SK-N-DZ (cell line): ENCODE data around the gene TSPEAR.
"Not testable (repeated sequence)": the region's sequence is repeated elsewhere in the genome, so short reads cannot be mapped to it uniquely, and the experiment has no call there.

ENCODE experiments used
- DNase-seq: peaks from one replicate; pipeline ENCODE4 v3.0.0-alpha.2; 2015; ENCODE audit warnings: low spot score

The TSPEAR gene

GRCh38 chr21:44490816-44491215, 220.6 kb downstream of the TSPEAR start:
- DNase-seq = no peak

GRCh38 chr21:44490405-44490804, 221.0 kb downstream of the TSPEAR start:
- DNase-seq = no peak

GRCh38 chr21:44489962-44490361, 221.4 kb downstream of the TSPEAR start:
- DNase-seq = no peak

- DNase-seq = no peak
These were observed 223.5 kb downstream of the TSPEAR start for GRCh38 chr21:44487831-44488230.

DNA sequence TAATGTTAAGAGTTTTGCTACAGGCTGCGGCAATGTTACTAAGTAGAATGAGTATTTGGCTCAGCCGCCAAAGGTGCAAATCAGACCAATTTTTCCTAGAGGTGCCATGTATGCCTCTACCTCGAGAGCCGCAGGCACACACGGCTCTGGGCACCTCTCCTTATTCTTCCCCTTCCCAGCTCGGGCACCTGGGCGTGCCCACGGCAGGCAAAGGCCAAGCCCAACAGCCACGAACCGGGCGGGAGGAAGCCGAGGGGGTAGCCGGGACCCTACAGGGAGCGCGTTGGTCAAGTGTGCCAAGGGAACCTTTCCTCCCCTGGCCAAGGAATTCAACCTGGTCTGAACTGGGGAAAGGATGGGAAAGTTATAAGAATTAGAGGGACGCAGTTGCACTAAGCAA, 225.1 kb downstream of the TSPEAR start:
- no peak for DNase-seq

DNA sequence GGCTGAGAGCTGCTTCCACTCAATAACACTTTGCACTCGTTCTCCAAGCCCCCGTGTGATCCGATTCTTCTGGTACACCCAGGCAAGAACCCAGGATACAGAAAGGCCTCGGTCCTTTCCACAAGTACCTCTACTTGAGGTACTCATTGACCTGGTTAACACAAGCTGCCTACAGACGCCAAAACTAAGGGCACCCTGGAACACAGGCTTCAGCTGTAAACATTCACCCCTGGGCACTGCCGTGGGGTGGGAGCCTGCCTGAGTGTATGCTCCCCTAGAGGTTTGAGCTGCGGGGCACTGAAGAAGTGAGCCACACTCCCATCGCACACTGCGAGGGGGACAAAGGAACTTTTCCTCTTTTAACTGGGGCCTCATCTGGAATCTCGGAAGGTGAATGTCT, 225.6 kb downstream of the TSPEAR start:
- no peak for DNase-seq

DNA sequence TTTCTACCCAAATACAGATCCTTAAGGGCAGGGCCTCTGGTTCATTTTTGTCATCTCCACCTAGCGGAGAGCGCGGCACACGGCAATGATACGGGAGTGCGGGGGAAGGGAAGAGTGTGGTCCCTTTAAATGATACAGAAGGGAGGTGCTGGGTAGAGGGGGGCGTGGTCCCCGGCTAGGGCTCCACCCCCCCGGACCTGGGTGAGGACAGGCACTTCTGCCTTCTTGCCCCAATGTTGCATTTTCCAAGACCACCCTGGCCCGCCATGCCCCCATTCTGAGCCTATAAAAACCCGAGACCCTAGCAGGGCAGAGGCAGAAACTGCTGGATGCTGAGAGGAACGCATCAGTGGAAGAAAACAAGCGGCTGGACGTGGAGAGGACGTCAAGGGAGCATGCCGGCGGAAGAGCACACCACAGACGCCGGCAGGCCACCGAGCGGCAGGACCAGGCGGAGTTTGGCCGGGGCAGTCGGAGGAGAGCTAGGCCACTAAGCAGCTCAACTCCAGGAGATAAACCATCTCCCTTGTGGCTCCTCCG, 226.0 kb downstream of the TSPEAR start:
- no peak for DNase-seq

DNA sequence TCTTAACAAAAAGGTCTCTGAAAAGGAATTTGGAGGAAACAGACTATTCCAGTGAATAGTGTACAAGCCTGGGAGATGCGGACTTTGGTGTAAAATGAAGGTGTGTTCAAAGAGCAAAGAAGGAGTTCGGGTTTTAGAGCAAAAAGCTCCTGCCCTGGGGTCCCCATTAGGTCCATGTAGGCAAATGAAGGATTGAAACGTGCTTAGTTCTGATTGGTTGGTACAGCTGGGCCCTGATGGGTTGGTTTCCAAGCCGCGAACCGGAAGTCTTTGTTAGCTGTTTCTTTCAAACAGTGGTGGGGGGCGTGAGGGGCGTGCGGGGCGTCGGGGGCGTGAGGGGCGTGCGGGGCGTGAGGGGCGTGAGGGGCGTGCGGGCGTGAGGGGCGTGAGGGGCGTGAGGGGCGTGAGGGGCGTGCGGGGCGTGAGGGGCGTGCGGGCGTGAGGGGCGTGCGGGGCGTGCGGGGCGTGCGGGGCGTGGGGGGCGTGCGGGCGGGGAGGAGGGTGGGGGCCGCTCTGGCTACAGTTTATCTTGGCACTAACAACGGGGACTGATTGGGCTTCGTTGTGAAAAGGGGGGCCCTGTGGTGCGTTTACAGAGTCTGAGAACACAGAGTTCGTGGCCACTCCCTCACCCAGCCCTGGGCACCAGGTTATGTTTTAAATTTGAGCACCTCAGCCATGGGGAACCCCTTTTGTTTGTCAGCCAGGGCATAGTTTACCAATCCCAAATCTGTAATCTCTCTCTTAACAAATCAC, 226.7 kb downstream of the TSPEAR start:
- DNase-seq = no peak

DNA sequence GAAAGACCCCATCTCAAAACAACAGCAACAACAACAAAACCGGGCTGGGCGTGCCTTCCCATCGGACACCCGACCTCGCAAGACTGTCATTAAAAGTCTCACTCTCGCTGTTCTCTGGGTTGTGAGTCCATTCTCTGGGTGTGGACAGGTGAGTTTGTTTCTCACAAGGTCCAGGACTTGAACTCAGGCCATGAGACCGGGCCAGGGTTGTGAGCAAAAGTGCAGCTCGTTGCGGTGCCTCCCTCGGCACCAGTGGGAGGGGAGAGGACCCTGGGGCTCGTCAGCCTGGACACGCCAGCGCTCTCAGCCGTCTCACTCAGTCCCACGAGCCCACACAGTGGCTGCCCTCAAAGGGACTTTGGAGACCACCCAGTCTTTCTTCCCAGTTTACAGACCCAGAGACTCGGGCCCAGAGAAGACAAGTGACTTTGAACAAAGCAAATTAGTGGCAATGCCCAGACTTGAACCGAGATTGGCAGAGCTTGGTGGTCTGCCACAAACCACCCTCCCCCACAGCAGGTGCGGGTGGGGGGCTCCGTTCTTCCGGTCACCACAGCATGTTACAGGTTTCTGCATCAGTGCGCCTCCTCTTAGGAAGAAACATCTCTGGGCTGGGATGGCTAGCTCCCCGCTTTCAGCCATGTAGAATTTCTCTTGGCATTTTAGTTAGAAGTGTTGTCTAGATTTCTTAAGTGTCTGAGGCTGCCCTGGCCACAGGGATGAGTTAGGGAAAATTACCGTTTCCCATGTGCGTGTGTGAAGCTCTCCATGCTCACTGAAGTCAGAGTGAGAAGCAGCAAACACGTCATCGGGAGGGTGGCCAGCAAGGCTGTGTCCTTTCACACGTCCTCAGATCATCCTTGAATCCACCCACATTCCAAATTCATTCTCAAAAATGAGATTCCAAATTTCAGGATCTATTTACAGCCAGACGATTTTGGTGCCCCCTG, 227.8 kb downstream of the TSPEAR start:
- DNase-seq = no peak

DNA sequence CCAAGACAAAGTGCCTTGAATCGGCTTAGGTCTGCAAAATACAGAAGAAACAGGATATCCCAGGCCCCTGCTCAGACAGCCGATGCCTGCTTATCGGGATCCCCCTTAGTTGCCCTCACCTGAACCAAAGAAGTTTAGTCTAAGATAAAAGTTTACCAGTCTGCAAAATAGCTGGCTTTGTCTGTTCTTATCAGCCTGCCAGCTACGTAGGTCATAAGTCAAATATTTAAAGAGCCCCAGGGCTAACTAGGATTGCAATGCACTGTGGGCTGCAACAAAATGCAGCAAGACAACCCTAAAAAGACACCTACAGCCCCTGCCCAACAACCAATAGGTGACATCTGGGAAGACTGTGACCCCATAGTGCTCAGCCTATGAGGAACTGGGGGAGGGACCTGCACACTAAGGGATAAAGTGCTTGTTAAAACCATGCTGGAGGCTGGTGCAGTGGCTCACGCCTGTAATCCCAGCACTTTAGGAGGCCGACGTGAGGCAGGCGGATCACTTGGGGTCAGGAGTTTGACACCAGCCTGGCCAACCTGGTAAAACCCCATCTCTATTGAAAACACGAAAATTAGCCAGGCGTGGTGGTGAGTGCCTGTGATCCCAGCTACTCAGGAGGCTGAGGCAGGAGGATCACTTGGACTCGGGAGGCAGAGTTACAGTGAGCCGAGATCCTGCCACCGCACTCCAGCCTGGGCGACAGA, 228.6 kb downstream of the TSPEAR start:
- DNase-seq = no peak

DNA sequence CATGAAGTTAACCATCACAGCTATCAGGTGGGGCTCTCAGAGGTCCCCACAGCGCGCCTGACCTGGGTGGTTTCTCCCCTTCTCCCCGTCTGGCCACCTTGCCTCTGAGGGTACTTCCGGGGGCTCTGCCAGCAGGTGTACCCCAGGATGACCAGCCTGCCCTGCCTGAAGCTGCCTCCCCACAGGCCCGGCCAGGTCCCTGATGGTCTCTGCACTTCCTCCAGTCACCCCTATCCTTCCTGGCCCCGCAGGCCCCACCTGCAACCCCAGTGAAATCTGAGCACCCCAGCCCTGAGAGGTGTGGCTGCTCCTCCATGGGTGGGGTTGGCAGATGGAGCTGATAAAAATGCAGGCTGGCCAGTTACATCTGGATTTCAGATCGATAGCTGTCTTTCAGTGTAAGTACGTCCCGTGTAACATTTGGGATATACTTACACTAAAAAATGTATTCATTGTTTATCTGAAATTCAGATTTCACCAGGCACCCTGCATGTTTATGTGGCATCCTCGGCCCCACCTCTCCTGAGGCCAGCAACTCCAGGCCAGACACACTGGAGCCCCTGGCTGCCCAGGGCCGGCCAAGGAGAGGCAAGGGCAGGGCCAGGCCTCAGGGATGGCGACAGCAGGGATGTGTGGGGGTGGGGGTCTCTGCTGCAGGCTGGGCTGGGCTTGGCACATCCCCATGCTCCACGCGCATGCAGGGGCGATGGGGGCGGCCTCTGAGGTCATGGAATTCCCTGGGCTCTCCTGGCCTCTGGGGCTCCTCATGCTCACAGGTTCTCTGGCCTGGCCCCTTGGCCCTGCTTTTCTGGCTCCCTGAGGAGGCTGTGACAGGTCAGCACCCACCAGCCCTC, 230.9 kb downstream of the TSPEAR start:
- DNase-seq = no peak

- DNase-seq = not testable (repeated sequence)
These were observed 231.7 kb downstream of the TSPEAR start for GRCh38 chr21:44479556-44480199.

GRCh38 chr21:44478801-44479167, 232.6 kb downstream of the TSPEAR start:
- DNase-seq = no peak

DNA sequence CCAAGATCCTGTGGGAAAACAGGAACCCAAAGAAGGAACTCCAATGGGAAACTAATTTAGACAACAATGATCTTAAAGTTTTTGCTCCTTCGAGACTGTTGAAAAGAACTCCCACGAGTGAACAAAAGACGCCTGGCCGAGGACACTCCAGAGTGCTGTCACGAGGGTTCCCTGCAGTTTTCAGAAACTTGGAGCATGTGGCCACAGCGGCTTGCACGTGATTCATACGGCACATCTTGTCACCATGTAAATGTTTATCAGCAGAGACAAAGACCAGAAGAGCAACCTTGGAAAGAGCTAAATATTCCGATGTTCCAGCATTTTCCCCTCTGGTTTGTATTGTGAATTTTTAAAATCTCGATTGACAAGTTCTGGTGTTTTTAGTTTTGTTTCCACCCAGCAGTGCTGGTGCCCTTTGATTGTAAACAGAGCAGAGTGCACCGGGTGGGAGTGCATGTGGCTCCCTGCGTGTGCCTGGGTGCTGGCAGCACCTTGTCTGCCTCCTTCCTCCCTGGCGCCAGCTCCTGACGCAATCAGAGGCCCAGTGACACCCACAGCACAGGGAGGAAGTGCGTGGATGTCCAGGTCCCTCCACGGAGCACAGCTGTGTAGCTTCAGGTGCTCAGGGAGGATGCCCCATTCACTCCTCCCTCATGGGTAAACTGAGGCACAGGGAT, 233.1 kb downstream of the TSPEAR start:
- DNase-seq = no peak

DNA sequence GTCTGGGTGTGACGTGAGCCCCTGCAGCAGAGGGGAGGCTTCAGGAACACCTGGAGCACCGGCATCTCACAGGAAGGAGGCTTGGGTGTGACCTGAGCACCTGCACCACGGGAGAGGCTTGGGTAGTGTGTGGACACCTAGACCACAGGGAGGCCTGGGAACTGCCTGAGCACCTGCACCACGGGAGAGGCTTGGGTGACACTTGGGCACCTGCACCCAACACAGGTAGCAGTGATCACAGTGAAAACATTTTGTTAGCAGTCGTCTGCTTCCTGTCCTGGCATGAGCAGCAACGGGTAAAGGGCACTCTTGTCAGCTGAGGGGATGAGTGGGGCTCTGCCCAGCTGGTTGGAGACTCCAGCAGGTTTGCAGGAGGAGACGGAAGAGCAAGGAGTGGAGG, 233.7 kb downstream of the TSPEAR start:
- DNase-seq = no peak

DNA sequence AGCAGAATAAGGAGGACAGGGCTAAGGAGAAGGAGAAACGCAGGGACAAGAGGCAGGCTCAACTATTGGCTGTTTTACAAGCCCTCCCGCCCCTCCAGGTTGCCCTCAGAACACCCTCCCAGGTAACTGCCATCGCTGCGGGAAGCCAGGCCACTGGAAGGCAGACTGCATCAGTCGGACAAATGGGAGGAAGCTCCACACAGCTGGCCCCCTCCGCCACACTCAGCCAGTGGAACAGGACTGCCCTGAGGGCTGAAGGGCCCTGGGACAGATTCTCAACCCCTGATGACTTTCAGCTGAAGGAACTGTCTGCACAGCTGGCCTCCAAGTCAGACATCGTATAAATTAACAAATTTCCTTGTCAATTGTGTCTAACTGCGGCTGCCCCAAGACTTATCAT, 234.2 kb downstream of the TSPEAR start:
- no peak for DNase-seq

DNA sequence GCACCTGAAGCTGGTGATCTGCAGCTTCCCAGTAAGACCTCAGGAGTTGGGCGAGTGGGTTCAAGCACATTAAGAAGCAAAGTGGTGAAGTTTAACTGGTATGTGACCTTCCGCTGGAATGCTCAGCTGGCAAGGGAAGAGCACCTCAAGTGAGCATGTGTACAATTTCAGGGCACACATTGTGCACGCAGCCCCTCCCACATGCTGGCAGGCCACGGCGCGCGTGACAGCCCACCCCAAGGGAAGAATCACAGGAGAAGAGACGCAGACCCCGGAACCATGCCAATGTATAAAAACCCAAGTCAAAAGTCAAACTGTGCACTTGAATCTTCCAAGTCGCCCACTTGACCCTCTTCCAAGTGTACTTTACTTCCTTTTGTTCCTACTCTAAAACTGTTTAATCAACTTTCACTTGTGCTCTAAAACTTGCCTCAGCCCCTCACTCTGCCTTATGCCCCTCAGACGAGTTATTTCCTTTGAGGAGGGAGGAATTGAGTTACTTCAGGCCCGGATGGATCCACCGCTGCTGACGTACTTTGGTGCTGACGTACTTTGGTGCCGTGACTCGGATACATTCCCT, 236.0 kb downstream of the TSPEAR start:
- no peak for DNase-seq

GRCh38 chr21:44473915-44474555, 237.3 kb downstream of the TSPEAR start:
- no peak for DNase-seq

DNA sequence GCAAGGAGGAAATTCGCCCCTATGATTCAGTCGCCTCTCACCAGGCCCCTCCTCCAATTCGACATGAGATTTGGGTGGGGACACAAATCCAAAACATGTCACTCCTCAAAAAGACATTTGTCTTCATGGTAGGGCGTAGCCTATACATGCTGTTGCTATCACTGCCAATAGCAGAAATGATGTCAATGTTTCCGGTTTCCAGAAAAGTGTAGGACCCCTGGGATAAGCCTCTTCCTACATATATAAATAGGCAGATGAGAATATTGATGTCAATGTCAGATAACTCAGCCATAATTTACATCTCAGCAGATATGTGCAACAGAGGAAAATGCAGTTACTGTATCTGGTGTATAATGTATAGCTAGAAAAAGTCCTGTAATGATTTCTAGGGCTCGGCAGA, 239.4 kb downstream of the TSPEAR start:
- DNase-seq = no peak
